Liver (tissue), 3 donors: ENCODE results near the gene GUCA2A.

Experiments used
- CTCF ChIP-seq: fragments of 150-350 bp; IDR thresholded peaks from 2 replicates; pipeline ENCODE4 v1.5.1; 2017; ENCODE audit warnings: improper control_type of control experiment, low read depth, low read length; ENCODE audit not compliant: missing input control
- FOXA1 ChIP-seq: IDR thresholded peaks from 2 replicates; pipeline ENCODE4 v1.6.1; 2016; ENCODE audit warnings: antibody characterized with exemption
- FOXA2 ChIP-seq: IDR thresholded peaks from 2 replicates; pipeline ENCODE4 v1.6.1; 2016; ENCODE audit warnings: antibody characterized with exemption
- HNF4A ChIP-seq, 2 donors: conservative IDR thresholded peaks; 2 replicates each; pipeline ENCODE4 v1.6.1; 2016; ENCODE audit warnings: antibody characterized with exemption in 2 of 2, mild to moderate bottlenecking in 2 of 2
- JUND ChIP-seq, 2 donors: IDR thresholded peaks; 2 replicates each; pipeline ENCODE4 v1.6.1; 2016; ENCODE audit warnings: antibody characterized with exemption in 2 of 2
- RAD21 ChIP-seq, 2 donors: IDR thresholded peaks; 2 replicates each; pipeline ENCODE4 v1.6.1; 2016; ENCODE audit warnings: antibody characterized with exemption in 2 of 2, mild to moderate bottlenecking in 2 of 2
- RXRA ChIP-seq, 2 donors: IDR thresholded peaks; 2 replicates each; pipeline ENCODE4 v1.6.1; 2017 to 2018; ENCODE audit warnings: antibody characterized with exemption in 2 of 2, mild to moderate bottlenecking in 1 of 2
- TAF1 ChIP-seq: conservative IDR thresholded peaks from 2 replicates; pipeline ENCODE4 v1.6.1; 2016; ENCODE audit warnings: antibody characterized with exemption, mild to moderate bottlenecking
- YY1 ChIP-seq: IDR thresholded peaks from 2 replicates; pipeline ENCODE4 v1.6.1; 2016; ENCODE audit warnings: antibody characterized with exemption, mild to moderate bottlenecking
- ZBTB33 ChIP-seq: IDR thresholded peaks from 2 replicates; pipeline ENCODE4 v1.6.1; 2016; ENCODE audit warnings: antibody characterized with exemption
- TF ChIP-seq, protein P1 (sequence below): IDR thresholded peaks from 2 replicates; pipeline ENCODE4 v1.6.1; 2016; ENCODE audit warnings: antibody characterized with exemption, mild to moderate bottlenecking
- donor health status: healthy.
- donor health status: healthy.

GRCh38 chr1:42175314-42176054 is 10.9 kb upstream of the GUCA2A start:
- no peak for TF ChIP-seq FOXA1
- no peak for TF ChIP-seq CTCF
- no peak for TF ChIP-seq RXRA (IDR thresholded peaks at IDR 0.05)
- no peak for TF ChIP-seq JUND (IDR thresholded peaks at IDR 0.05)
- TF ChIP-seq, protein P1, sequence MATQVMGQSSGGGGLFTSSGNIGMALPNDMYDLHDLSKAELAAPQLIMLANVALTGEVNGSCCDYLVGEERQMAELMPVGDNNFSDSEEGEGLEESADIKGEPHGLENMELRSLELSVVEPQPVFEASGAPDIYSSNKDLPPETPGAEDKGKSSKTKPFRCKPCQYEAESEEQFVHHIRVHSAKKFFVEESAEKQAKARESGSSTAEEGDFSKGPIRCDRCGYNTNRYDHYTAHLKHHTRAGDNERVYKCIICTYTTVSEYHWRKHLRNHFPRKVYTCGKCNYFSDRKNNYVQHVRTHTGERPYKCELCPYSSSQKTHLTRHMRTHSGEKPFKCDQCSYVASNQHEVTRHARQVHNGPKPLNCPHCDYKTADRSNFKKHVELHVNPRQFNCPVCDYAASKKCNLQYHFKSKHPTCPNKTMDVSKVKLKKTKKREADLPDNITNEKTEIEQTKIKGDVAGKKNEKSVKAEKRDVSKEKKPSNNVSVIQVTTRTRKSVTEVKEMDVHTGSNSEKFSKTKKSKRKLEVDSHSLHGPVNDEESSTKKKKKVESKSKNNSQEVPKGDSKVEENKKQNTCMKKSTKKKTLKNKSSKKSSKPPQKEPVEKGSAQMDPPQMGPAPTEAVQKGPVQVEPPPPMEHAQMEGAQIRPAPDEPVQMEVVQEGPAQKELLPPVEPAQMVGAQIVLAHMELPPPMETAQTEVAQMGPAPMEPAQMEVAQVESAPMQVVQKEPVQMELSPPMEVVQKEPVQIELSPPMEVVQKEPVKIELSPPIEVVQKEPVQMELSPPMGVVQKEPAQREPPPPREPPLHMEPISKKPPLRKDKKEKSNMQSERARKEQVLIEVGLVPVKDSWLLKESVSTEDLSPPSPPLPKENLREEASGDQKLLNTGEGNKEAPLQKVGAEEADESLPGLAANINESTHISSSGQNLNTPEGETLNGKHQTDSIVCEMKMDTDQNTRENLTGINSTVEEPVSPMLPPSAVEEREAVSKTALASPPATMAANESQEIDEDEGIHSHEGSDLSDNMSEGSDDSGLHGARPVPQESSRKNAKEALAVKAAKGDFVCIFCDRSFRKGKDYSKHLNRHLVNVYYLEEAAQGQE, result no peak
- no peak for TF ChIP-seq ZBTB33
- no peak for TF ChIP-seq YY1
- TF ChIP-seq RAD21 (IDR thresholded peaks at IDR 0.05), result no peak
- no peak for TF ChIP-seq FOXA2
- TF ChIP-seq TAF1, result no peak
- TF ChIP-seq HNF4A (conservative IDR thresholded peaks at IDR 0.05), result no peak
